HCT116 (cell line): ENCODE results near the gene SEMA5A. TPM values are rescaled to one million over a fixed set of nuclear protein-coding genes. Genes with fewer than 3 reads are reported as not detected.

Experiments
- ATAC-seq: fragments of 200-7000 bp; cut with Tn5 transposase; 2 replicates; pipeline ENCODE4 v1.9.1; 2020; ENCODE audit warnings: mild to moderate bottlenecking, moderate library complexity
- BruUV-seq: library from RNA; stranded (reverse); fragments of 400-500 nt; replicated peaks from 2 replicates; lab custom pipeline; 2021; lab: Mats Ljungman, UMichigan
- CTCF ChIA-PET: fragments of 300-600 bp; sonication (Branson Sonifier 250); formaldehyde crosslinking; loops from one replicate; lab custom pipeline; 2021; ENCODE audit warnings: antibody characterized with exemption; lab: Charles Lee
- POLR2A ChIA-PET: fragments of 300-600, 350-600 bp; sonication (Branson Sonifier 250); formaldehyde crosslinking; loops from one replicate; lab custom pipeline; 2021; ENCODE audit warnings: antibody characterized with exemption; lab: Charles Lee
- RAD21 ChIA-PET, 2 experiments: fragments of 300-600 bp; sonication (Branson Sonifier 250); formaldehyde crosslinking; loops; one replicate each; lab custom pipeline; 2023; ENCODE audit warnings: low total read pairs in 2 of 2; ENCODE audit not compliant: uncharacterized antibody in 2 of 2, unreplicated experiment in 2 of 2, low non-redundant PET in 1 of 2; lab: Charles Lee
- DNase-seq: peaks from one replicate; pipeline ENCODE4 v3.0.0-alpha.2; 2010; ENCODE audit warnings: low read depth, low spot score
- H2AFZ ChIP-seq: fragments of 200-600 bp; shearing (Covaris generic), sonication (generic); 2 replicates; pipeline ENCODE4 v1.6.1; 2017; ENCODE audit warnings: low read depth, mixed run types, mixed read lengths, antibody characterized with exemption, low read length; ENCODE audit not compliant: poor library complexity, severe bottlenecking
- H3K27ac ChIP-seq: 2 replicates; pipeline ENCODE4 v1.5.1; 2012; ENCODE audit warnings: low read depth, low read length
- H3K27me3 ChIP-seq: fragments of 200-600 bp; sonication (generic); 2 replicates; pipeline ENCODE4 v1.6.1; 2016; ENCODE audit warnings: mixed run types, low read length, mixed read lengths; ENCODE audit not compliant: insufficient read depth
- H3K36me3 ChIP-seq, 2 experiments: fragments of 200-500 bp in 1 of 2; fragments of 200-600 bp in 1 of 2; sonication (Bioruptor generic) in 1 of 2; sonication (generic) in 1 of 2; 2 replicates each; pipeline versions ENCODE4 v1.5.1 to v1.6.1; 2014 to 2016; ENCODE audit warnings: low read length in 2 of 2, inconsistent platforms in 1 of 2, mixed read lengths in 1 of 2, mixed run types in 1 of 2; ENCODE audit not compliant: insufficient read depth in 2 of 2, control insufficient read depth in 1 of 2
- H3K4me1 ChIP-seq, 2 experiments: fragments of 200-600 bp in 1 of 2; sonication (generic) in 1 of 2; 2 replicates each; pipeline versions ENCODE4 v1.5.1 to v1.6.1; 2012 to 2017; ENCODE audit warnings: low read length in 2 of 2, inconsistent platforms in 1 of 2, mild to moderate bottlenecking in 1 of 2, mixed read lengths in 1 of 2, mixed run types in 1 of 2, moderate library complexity in 1 of 2; ENCODE audit not compliant: insufficient read depth in 2 of 2, control insufficient read depth in 1 of 2
- H3K4me2 ChIP-seq: fragments of 200-600 bp; sonication (generic); 2 replicates; pipeline ENCODE4 v1.6.1; 2017; ENCODE audit warnings: mixed run types, low read length, mixed read lengths
- H3K4me3 ChIP-seq, 2 experiments: fragments of 200-600 bp in 1 of 2; sonication (generic) in 1 of 2; replicated peaks in 1 of 2; 2 replicates each; pipeline ENCODE4 v1.5.1; 2011 to 2016; ENCODE audit warnings: low read length in 2 of 2, control low read depth in 1 of 2, low read depth in 1 of 2, mild to moderate bottlenecking in 1 of 2, mixed read lengths in 1 of 2, mixed run types in 1 of 2
- H3K79me2 ChIP-seq: fragments of 200-600 bp; sonication (generic); 2 replicates; pipeline ENCODE4 v1.6.1; 2017; ENCODE audit warnings: mild to moderate bottlenecking, mixed run types, low read length, moderate library complexity, mixed read lengths; ENCODE audit not compliant: insufficient read depth
- H3K9ac ChIP-seq: fragments of 200-600 bp; sonication (generic); 2 replicates; pipeline ENCODE4 v1.6.1; 2016; ENCODE audit warnings: low read length, mixed read lengths
- H3K9me2 ChIP-seq: fragments of 200-600 bp; sonication (generic), shearing (Covaris generic); 2 replicates; pipeline ENCODE4 v1.6.1; 2017; ENCODE audit warnings: mixed run types, mild to moderate bottlenecking, moderate library complexity; ENCODE audit not compliant: insufficient read depth
- H3K9me3 ChIP-seq, 2 experiments: fragments of 200-500 bp in 1 of 2; fragments of 200-600 bp in 1 of 2; sonication (Bioruptor generic) in 1 of 2; sonication (generic) in 1 of 2; 2 replicates each; pipeline ENCODE4 v1.6.1; 2014 to 2017; ENCODE audit warnings: low read length in 2 of 2, mixed read lengths in 2 of 2, inconsistent platforms in 1 of 2, low read depth in 1 of 2, mild to moderate bottlenecking in 1 of 2, mixed run types in 1 of 2, moderate library complexity in 1 of 2; ENCODE audit not compliant: control insufficient read depth in 1 of 2, insufficient read depth in 1 of 2
- H4K20me1 ChIP-seq: fragments of 200-600 bp; sonication (generic), shearing (Covaris generic); 2 replicates; pipeline ENCODE4 v1.6.1; 2017; ENCODE audit warnings: mixed run types, mild to moderate bottlenecking, moderate library complexity; ENCODE audit not compliant: insufficient read depth
- CEBPB ChIP-seq: IDR thresholded peaks from 2 replicates; pipeline ENCODE4 v1.6.1; 2012; ENCODE audit warnings: low read depth
- EZH2 ChIP-seq: fragments of 200-600 bp; sonication (generic); IDR thresholded peaks from 2 replicates; pipeline ENCODE4 v1.6.1; 2017; ENCODE audit warnings: antibody characterized with exemption, mixed run types
- FOSL1 ChIP-seq: IDR thresholded peaks from 2 replicates; pipeline ENCODE4 v1.6.1; 2012; ENCODE audit warnings: low read depth
- JUND ChIP-seq: IDR thresholded peaks from 2 replicates; pipeline ENCODE4 v1.6.1; 2012
- POLR2A ChIP-seq: IDR thresholded peaks from 2 replicates; pipeline ENCODE4 v1.7.0; 2011; ENCODE audit warnings: borderline replicate concordance; ENCODE audit not compliant: insufficient read depth, insufficient read length; ENCODE audit errors: extremely low read depth
- POLR2AphosphoS5 ChIP-seq: IDR thresholded peaks from 2 replicates; pipeline ENCODE4 v1.6.1; 2011; ENCODE audit warnings: mild to moderate bottlenecking, low read depth, low read length, moderate library complexity
- RAD21 ChIP-seq: IDR thresholded peaks from 2 replicates; pipeline ENCODE4 v1.6.1; 2012; ENCODE audit warnings: low read depth, mild to moderate bottlenecking
- SIN3A ChIP-seq: IDR thresholded peaks from 2 replicates; pipeline ENCODE4 v1.6.1; 2012; ENCODE audit warnings: low read depth
- TCF7L2 ChIP-seq: IDR thresholded peaks from 2 replicates; pipeline ENCODE4 v1.7.0; 2011; ENCODE audit warnings: borderline replicate concordance, inconsistent platforms; ENCODE audit not compliant: insufficient read depth, insufficient read length; ENCODE audit errors: extremely low read depth
- YY1 ChIP-seq: IDR thresholded peaks from 2 replicates; pipeline ENCODE4 v1.6.1; 2011; ENCODE audit warnings: low read length, low read depth, moderate library complexity, mild to moderate bottlenecking; ENCODE audit not compliant: insufficient replicate concordance; ENCODE audit errors: extremely low read depth
- ZFX ChIP-seq: fragments of 450-650 bp; IDR thresholded peaks from 2 replicates; pipeline ENCODE4 v1.6.1; 2017
- ZNF274 ChIP-seq: fragments of 200-500 bp; sonication (Bioruptor generic); IDR thresholded peaks from 2 replicates; pipeline ENCODE4 v1.6.1; 2014; ENCODE audit warnings: mild to moderate bottlenecking, low read depth, low read length, inconsistent platforms
- intact Hi-C: fragments of 100-400 bp; cut with micrococcal nuclease; formaldehyde crosslinking; loops from 2 replicates; pipeline ENCODE4 v1.10.0; 2022
- total RNA-seq: library from RNA; stranded (reverse); gene quantifications from one replicate; pipeline ENCODE4 v1.2.1, GENCODE V29; 2021; ENCODE audit not compliant: unreplicated experiment
- TF ChIP-seq, protein P1 (sequence below): IDR thresholded peaks from 2 replicates; pipeline ENCODE4 v1.6.1; 2012; ENCODE audit warnings: low read depth
- TF ChIP-seq, protein P2 (sequence below), 3 experiments: fragments of 200-600 bp in 1 of 3; sonication (generic) in 1 of 3; IDR thresholded peaks in 2 of 3; conservative IDR thresholded peaks in 1 of 3; 2 replicates each; pipeline ENCODE4 v1.5.1; 2012 to 2017; ENCODE audit warnings: low read depth in 2 of 3, low read length in 2 of 3, antibody characterized with exemption in 1 of 3, borderline replicate concordance in 1 of 3, control low read depth in 1 of 3, mild to moderate bottlenecking in 1 of 3, mixed read lengths in 1 of 3, mixed run types in 1 of 3, moderate library complexity in 1 of 3; ENCODE audit not compliant: insufficient read depth in 1 of 3
- TF ChIP-seq, protein P3 (sequence below): IDR thresholded peaks from 2 replicates; pipeline ENCODE4 v1.6.1; 2011; ENCODE audit warnings: mild to moderate bottlenecking, low read length, moderate library complexity; ENCODE audit not compliant: insufficient replicate concordance; ENCODE audit errors: extremely low read depth

The SEMA5A gene
- total RNA-seq, 1 experiment from 2014 or later: 0.02 TPM

DNA sequence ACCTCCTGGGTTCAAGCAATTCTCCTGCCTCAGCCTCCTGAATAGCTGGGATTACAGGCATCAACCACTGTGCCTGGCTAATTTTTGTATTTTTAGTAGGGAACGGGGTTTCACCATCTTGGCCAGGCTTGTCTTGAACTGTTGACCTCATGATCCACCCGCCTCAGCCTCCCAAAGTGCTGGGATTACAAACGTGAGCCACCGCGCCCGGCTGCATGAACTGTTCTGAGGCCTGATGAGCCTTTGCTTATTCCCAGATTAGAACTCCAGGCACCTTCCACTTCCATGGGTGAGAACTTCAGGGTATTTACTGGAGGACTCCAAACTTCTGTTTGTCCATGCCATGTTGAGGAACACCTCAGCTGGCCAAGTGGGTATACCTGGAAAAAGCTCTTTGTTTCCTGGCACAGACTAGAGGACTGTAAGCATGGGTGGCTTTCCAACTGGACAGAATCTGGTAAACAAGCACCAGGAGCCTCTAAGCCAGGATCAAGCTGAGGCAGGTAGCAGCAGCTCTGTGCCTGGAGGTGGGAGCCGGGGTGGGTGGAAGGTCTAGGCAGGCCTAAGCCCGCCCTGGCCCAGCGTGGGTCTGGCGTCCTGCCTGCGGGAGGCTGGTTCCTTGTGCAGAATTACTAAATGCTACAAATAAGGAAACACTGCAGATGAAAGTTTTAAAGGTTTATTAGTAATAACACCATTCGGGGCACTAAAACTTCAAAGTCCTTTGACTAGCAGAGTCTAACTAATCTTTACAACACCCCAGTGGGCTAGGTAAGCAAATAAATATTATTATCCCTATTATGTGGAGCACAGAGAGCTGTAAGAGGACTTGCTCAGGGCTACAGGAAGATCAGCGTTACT lies 78.4 kb downstream of the SEMA5A start:
- H2AFZ ChIP-seq: no peak overlapping the region
- H3K9me2 ChIP-seq: no peaks in the 10 kb centered on the region
- peaks cover 0 to 15% of the 10 kb centered on the region in 2 experiments; a peak in 2 of 4 replicates for H3K9me3 ChIP-seq
- H3K27ac ChIP-seq: no peak overlapping the region
- ChIA-PET RAD21 (no interaction called here), POLR2A (no interaction called here), CTCF (no interaction called here)
- TF ChIP-seq YY1: no peak
- TF ChIP-seq, protein P1, sequence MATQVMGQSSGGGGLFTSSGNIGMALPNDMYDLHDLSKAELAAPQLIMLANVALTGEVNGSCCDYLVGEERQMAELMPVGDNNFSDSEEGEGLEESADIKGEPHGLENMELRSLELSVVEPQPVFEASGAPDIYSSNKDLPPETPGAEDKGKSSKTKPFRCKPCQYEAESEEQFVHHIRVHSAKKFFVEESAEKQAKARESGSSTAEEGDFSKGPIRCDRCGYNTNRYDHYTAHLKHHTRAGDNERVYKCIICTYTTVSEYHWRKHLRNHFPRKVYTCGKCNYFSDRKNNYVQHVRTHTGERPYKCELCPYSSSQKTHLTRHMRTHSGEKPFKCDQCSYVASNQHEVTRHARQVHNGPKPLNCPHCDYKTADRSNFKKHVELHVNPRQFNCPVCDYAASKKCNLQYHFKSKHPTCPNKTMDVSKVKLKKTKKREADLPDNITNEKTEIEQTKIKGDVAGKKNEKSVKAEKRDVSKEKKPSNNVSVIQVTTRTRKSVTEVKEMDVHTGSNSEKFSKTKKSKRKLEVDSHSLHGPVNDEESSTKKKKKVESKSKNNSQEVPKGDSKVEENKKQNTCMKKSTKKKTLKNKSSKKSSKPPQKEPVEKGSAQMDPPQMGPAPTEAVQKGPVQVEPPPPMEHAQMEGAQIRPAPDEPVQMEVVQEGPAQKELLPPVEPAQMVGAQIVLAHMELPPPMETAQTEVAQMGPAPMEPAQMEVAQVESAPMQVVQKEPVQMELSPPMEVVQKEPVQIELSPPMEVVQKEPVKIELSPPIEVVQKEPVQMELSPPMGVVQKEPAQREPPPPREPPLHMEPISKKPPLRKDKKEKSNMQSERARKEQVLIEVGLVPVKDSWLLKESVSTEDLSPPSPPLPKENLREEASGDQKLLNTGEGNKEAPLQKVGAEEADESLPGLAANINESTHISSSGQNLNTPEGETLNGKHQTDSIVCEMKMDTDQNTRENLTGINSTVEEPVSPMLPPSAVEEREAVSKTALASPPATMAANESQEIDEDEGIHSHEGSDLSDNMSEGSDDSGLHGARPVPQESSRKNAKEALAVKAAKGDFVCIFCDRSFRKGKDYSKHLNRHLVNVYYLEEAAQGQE: no peak
- no peak for TF ChIP-seq POLR2AphosphoS5
- TF ChIP-seq ZFX: no peak
- TF ChIP-seq SIN3A: no peak
- no peak for TF ChIP-seq RAD21
- no peak for TF ChIP-seq JUND
- no peak for TF ChIP-seq POLR2A
- TF ChIP-seq, protein P2, sequence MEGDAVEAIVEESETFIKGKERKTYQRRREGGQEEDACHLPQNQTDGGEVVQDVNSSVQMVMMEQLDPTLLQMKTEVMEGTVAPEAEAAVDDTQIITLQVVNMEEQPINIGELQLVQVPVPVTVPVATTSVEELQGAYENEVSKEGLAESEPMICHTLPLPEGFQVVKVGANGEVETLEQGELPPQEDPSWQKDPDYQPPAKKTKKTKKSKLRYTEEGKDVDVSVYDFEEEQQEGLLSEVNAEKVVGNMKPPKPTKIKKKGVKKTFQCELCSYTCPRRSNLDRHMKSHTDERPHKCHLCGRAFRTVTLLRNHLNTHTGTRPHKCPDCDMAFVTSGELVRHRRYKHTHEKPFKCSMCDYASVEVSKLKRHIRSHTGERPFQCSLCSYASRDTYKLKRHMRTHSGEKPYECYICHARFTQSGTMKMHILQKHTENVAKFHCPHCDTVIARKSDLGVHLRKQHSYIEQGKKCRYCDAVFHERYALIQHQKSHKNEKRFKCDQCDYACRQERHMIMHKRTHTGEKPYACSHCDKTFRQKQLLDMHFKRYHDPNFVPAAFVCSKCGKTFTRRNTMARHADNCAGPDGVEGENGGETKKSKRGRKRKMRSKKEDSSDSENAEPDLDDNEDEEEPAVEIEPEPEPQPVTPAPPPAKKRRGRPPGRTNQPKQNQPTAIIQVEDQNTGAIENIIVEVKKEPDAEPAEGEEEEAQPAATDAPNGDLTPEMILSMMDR (IDR thresholded peaks at IDR 0.05 in 2 of 3, conservative IDR thresholded peaks at IDR 0.05 in 1 of 3; ENCODE audit: borderline replicate concordance in 1 of 3, insufficient read depth in 1 of 3, low read depth in 2 of 3, low read length in 2 of 3): no peak
- TF ChIP-seq EZH2: no peak
- no peak for TF ChIP-seq ZNF274
- no peak for TF ChIP-seq TCF7L2
- TF ChIP-seq FOSL1: no peak
- TF ChIP-seq, protein P3, sequence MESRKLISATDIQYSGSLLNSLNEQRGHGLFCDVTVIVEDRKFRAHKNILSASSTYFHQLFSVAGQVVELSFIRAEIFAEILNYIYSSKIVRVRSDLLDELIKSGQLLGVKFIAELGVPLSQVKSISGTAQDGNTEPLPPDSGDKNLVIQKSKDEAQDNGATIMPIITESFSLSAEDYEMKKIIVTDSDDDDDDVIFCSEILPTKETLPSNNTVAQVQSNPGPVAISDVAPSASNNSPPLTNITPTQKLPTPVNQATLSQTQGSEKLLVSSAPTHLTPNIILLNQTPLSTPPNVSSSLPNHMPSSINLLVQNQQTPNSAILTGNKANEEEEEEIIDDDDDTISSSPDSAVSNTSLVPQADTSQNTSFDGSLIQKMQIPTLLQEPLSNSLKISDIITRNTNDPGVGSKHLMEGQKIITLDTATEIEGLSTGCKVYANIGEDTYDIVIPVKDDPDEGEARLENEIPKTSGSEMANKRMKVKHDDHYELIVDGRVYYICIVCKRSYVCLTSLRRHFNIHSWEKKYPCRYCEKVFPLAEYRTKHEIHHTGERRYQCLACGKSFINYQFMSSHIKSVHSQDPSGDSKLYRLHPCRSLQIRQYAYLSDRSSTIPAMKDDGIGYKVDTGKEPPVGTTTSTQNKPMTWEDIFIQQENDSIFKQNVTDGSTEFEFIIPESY: no peak
- no peak for TF ChIP-seq CEBPB
- no TSS peak for BruUV-seq
- H3K4me2 ChIP-seq: no peak overlapping the region
- ATAC-seq (no peak), DNase-seq (no peak)
- no peak overlapping the region for H3K9ac ChIP-seq
- no peak overlapping the region for H3K4me3 ChIP-seq
- H3K4me1 ChIP-seq: no peaks in the 10 kb centered on the region
- H3K27me3 ChIP-seq: no peaks in the 10 kb centered on the region
- no peaks in the 10 kb centered on the region for H3K79me2 ChIP-seq
- H3K36me3 ChIP-seq: no peaks in the 10 kb centered on the region
- intact Hi-C loops: no loop called here
- H4K20me1 ChIP-seq: no peaks in the 10 kb centered on the region
